ENCODE measurements around the gene DNMT1.
"Not testable (repeated sequence)": the region's sequence is repeated elsewhere in the genome, so short reads cannot be mapped to it uniquely, and the experiment has no call there.

The DNMT1 gene

DNA sequence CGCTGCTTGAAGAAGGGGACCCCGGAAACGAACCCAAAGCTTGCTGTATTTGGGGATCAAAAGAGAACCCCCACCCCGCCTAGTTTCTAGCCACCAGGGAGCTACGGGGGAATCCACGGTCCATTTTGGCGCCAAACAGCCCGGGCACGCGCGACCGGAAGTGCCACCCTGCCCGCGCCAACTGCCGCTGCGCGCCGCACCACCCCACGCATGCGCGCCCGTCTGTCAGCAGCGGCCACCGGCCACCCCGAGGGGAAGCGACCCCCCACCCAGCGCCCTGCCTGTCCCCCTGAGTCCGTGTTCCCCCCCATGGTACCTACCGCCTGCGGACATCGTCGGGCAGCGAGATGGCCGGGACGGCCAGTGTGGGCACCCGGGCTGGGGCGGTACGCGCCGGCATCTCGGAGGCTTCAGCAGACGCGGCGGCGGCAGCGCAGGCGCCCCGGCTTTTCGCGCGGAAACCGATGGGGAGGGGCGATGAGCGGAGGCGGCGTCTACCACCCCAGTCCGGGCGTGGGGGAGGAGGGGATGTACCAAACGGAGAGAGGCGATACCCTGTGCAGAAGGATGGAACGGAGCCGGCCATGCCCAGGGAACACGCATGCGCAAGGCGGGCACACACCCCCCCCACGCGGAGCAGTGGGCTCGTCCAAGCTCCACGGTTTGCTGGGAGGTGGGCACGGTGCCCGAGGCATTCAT is at the start of gene DNMT1:
Gene DNMT1 (minus strand): TSS at position 454 of the 699 bp plus-strand sequence. CDS start 54 bp downstream, at position 400.
- peak; percentile 100 for DNase-seq (ENCODE audit: low spot score)

DNA sequence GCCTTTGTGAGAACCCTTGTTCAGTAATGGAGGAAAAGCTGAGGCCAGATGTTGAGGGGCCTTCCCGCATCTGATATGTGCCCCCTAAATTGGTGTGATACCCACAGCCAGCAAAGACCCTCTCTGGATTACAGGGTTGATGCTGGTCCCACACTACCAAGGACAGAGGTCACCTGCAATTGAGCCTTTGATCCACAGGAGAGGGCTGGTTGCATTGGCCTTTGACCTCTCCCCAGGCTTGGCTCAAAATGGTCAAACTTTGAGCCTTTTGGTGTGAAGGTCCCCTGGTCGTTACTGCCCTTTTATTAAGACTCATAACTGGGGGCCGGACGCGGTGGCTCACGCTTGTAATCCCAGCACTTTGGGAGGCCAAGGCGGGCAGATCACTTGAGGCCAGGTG is 48.9 kb upstream of the DNMT1 start:
- DNase-seq (ENCODE audit: low spot score), result no peak

DNA sequence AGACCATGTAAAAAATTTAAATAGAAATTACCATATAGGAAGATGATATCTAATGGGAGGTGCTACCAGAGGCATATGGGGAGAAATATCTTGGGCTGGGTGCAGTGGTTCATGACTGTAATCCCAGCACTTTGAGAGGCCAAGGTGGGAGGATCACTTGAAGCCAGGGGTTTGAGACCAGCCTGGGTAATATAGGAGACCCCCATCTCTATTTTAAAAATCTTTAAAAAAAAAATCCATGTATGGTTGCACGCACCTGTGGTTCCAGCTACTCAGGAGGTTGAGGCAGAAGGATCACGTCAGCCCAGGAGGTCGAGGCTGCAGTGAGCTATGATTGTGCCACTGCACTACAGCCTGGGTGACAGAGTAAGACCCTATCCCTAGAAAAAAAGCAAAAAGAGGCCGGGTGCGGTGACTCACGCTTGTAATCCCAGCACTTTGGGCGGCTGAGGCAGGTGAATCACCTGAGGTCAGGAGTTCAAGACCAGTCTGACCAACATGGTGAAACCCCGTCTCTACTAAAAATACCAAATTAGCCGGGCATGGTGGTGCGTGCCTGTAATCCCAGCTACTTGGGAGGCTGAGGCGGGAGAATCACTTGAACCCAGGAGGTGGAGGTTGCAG is 47.2 kb upstream of the DNMT1 start:
- DNase-seq (ENCODE audit: low spot score), result not testable (repeated sequence)

DNA sequence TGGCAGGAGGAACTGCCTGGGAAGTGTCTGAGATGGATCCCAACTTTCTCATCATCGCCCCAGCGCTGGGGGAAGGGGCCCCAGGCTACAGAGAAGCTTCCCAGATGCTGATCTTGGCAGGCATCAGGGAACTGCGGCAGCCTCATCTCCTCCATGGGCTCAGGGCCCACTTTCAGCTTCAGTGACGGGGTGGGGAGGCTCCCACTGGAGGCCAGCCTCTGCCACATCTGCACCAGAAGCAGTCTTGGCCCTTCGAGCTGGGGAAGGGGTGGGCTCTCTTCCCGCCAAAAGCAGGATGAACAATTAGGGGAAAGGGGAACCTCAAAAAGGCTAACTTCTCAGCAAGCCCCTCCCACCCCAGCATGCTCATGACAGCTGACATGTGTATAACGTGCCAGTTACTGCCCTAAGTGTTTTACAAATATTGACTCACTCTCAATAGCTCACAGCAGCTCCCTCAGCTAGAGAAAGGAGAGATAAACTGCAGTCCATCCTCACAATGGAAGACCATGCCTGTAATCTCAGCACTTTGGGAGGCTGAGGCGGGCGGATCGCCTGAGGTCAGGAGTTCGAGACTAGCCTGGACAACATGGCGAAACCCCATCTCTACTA is 43.5 kb upstream of the DNMT1 start:
- DNase-seq (ENCODE audit: low spot score), result no peak

DNA sequence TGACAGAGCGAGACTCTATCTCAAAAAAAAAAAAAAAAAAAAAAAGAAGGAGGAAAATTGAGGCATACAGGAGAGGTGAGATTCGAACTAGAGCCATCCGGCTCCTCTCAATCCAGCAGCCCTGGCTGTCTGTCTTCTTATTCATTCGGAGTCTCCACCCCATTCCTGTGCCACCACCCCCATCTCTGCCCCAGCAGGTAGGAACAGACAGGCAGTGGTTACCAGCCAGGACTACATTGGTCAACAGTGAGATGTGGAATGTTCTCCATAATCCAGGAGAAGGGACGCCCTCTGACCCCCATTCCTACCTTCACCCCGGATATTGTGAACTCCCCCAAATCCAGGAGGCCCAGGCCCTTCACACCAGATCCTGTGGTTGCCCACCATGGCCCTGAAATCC is 42.9 kb upstream of the DNMT1 start:
- DNase-seq (ENCODE audit: low spot score), result no peak

DNA sequence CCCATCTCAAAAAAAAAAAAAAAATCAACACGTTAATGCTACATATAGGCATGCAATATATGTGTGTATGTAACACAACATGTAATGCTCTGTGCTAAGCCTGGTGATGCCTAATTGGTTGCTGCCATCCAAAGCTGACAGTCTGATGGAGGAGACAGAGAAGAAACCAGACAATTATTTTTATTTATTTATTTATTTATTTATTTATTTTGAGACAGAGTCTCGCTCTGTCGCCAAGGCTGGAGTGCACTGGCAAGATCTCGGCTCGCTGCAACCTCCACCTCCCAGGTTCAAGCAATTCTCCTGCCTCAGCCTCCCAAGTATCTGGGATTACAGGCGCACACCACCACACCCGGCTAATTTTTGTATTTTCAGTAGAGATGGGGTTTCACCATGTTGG is 40.7 kb upstream of the DNMT1 start:
- DNase-seq (ENCODE audit: low spot score), result not testable (repeated sequence)

DNA sequence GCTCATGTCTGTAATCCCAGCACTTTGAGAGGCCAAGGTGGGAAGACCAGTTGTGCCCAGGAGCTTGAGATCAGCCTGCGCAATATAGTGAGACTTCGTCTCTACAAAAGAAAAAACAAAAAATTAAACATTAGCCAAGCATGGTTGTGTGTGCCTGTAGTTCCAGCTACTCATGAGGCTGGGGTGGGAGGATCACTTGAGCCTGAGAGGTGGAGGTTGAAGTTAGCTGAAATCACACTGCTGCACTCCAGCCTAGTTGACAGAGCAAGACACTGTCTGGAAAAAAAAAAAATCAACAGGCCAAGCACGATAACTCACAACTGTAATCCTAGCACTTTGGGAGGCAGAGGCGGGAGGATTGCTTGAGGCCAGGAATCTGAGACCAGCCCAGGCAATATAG is 40.2 kb upstream of the DNMT1 start:
- no peak for DNase-seq (ENCODE audit: low spot score)

DNA sequence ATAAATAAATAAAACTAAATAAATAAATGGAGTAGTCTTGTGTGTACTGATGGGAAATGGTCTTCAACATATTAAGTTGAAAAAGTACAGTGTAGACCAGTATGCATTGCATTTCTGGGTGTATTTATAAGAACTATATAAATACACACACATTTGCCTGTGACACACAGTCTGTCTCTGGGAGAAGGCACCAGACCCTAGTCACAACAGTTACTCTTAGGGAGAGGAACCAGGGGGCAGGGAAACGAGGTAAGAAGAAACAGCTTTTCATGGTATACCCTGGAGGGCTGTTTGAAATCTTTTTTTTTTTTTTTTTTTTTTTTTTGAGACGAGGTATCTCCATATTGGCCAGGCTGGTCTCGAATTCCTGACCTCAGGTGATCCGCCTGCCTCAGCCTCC is 39.2 kb upstream of the DNMT1 start:
- no peak for DNase-seq (ENCODE audit: low spot score)

DNA sequence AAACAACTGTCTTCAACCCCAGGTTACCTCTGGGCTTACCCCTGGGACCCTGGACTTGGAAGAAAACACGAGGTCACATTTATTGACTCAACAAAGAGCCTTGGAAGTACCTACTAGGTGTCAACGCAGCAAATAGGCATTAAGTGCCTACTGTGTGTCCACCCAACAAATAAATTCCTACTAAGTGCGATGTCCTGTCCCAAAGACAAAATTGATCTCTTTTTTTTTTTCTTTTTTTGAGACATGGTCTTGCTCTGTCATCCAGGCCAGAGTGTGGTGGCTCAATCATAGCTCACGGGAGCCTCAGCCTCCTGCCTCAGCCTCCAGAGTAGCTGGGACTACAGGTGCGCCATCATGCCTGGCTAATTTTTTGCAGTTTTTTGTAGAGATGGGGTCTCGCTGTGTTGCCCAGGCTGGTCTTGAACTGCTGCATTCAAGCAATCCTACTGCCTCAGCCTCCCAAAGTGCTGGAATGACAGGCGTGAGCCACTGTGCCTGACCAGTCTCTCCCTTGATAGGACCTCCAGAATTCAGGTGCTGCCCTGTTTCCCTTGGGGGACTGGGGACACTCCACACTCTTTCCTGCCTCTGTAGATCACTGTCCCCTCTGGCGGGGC is 37.0 kb upstream of the DNMT1 start:
- DNase-seq (ENCODE audit: low spot score), result no peak

DNA sequence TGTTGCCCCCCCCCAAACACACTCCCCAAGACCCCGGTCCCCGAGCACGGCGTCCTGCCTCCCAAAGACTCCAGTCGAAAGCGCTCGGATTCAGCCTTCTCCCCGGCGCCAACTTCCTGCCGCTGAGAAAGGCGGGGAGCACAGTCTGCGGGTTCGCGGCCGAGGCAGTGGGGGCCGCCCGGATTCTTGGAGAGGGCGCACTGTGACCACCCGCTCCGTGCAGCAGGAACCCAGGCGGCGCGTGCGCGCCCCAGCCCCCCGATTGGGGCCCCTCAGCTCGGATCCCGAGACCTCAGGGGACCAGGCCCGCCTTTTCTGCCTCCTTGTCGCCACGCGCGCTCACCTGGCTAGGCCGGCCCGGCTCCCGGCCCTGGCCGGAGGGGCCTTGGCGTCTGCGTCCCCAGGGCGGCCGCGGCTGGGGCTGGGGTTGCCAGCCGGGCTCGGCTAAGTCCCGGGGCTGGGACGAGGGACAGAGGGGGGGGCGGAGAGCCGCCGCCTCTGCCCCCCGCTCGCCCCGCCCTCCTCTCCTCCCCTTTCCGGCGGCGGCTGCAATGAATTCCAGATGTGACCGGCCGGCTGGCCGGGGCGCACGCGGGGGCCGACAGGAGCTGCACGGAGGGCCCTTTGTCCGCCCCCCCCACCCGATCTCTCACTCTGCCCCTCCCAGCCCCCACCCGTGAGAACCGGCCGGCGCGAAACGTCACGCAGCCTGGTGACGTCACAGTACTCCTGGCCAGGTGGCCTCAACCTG is 36.3 kb upstream of the DNMT1 start, which contains the start of gene S1PR2:
Gene S1PR2 (minus strand): TSS at position 471 of the 751 bp plus-strand sequence. CDS start 6,426 bp downstream, outside the sequence.
- peak; percentile 93 for DNase-seq (ENCODE audit: low spot score)

DNA sequence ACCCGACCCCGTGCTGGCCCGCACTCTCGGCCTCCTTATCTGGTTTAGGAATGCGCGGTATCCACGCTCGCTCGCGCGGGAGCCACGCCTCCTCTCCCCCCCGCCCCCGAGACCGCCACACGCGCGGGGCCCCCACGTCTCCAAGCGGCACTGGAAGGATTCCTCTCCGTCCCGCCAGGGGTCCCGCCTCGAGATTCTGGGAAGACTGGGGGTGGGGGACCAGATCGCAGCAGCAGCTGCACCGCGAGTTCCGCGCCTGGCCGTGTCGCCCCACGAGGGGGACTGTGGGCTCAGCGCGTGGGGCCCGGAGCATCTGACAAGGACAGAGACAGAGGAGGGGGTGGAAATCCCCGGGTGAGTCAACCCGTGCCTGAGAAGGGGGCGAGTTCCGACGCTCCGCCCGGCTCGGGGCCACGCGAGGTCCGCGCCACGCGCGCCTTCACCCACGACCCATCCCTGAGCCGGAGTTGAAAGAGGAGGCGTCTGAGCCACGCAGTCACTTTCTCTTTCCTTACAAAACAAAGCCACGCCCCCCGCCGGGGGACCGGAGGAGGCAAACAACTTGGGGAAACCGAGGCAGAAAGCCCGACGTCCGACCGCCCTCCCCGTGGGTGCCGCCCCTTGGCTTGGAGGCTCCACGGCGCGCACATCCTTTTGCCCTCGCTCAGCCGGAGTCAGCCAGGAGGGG is 35.6 kb upstream of the DNMT1 start:
- no peak for DNase-seq (ENCODE audit: low spot score)

DNA sequence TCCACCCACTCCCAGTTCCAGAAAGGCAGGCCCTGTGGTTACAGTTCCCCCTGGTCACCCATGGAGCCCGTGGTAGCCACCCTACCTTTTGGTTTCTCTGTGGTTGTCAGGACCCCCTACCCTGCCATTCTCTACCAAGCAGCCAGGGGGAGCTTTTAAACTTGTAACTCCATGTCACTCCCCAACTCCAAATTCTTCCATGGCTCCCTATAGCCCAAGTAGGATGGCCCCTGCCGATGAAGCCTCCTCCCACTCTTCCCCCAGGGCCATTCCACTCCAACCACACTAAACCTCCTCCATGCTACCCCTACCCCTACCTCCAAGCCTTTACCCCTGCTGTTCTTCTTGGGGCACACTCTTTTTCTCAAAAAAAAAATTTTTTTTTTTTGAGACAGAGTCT is 34.2 kb upstream of the DNMT1 start:
- DNase-seq (ENCODE audit: low spot score), result peak; percentile 46

DNA sequence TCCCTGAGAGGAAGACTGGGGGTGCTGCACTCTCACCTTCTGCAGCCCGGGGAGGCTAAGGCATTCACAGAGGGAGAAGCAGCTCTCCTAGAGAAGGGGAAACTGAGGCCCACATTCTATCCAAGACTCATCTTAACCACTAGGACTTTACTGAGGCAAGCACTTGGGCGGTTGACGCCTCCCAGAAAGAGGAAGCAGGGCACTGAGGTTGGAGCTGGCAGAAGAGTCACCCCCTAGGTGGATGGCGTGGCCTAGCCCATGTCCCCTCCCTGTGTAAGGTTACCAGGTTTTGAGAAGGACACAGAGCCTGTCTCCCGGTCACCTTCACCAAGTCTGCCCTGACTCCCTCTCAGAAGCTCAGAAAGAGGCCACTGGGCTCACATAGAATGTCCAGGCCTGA is 33.6 kb upstream of the DNMT1 start:
- no peak for DNase-seq (ENCODE audit: low spot score)

DNA sequence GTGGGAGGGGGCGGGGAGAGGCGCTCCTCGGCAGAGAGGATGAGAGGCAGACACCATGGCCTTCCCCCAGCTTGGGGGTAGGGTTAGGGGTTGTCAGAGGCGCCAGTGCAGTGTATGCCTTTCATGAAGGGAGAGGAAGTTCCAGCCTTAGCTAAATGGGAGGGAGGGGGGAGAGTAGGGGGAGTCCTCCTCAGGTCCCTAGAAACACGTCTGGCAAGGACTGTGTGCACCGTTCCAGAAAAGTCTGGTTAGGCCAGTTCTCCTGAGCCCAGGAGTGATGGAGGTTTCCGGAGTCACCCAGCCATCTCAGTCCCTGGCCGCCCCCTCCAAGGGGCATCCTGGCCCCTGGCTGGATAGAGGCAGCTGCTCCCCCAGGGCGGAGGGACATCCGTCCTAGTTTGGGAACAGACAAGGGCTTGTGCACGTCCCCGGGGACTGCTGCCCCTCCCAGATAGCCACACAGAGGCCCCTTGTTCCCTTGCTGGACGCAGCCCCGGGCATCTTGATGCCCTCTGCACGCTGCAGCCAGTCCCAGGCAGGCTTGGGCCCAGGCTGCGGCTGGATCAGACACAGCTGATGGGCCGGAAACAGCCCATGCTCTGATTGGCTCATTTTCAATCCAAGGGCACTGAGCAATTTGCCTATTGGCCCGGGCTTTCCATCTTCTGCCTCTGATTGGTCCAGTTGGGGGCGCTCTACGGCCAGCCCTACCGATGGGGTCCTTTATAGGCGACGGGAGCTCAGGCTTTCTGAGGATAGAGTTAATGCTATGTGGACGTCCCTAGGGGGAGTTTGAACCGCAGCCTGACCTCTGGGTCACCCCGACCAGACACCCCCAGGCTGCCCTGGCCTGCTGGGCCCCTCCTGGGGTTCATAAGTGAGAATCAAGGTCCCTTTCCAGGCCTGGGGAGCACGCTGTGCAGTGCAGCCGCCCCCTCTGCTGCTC is 32.5 kb upstream of the DNMT1 start:
- DNase-seq (ENCODE audit: low spot score), result peak; percentile 54

DNA sequence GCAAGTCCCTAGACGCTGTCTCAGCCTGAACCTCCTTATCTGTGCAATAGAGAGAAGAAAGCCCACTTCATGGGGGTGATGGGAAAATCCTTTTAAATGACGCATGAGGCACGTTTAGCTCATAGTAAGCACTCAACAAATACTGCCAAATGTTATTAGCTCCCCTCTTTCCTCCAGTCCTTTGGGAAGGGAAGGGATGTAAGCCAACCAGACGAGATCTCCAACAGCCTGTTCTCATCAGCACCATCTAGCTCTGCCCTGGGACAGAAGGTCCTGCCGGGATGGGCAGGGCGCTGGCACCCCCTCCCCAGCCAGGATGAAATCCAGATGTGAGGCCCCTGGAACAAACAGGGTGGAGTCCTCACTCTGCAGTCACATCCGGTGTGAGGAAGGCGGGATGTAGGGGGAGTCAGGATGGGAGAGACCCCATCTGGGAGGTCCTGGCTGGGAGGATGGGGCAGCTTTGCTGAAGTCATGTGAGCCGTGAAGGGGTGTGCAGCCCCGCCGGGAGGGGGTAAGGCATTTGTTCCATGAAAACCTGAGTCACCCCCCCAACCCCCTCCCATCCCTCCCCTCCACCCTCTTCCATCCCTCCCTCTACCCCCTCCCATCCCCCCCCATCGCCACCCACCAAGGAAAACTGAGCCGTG is 31.7 kb upstream of the DNMT1 start:
- peak; percentile 37 for DNase-seq (ENCODE audit: low spot score)

DNA sequence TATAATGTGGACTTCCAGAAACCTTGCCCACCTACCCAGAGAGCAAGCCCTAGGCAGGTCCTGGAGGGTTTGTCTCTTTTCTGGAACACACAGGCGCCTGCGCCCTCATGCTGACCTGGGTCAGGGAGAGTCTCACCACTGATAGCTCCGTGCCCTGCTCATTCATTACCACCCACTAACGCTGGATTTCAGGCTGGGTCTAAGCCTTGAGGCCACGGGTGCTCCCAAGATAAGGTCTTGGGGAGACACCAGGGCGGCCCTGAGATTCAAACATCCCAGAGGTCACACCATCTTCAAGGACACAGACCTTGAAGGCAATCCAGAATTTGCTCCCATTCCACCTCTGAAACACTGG is 31.2 kb upstream of the DNMT1 start:
- DNase-seq (ENCODE audit: low spot score), result no peak

DNA sequence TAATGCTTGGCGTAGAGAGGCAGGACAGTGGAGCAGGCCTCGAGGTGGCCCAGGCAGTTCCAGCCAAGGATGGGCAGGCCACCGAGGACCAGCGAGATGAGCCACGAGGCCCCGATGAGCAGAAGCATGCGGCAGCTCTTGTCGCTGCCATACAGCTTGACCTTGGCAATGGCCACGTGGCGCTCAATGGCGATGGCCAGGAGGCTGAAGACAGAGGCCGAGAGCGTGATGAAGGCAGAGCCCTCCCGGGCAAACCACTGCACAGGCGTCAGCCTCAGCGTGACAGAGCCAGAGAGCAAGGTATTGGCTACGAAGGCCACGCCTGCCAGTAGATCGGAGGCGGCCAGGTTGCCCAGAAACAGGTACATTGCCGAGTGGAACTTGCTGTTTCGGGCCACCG is 29.6 kb upstream of the DNMT1 start:
- no peak for DNase-seq (ENCODE audit: low spot score)

DNA sequence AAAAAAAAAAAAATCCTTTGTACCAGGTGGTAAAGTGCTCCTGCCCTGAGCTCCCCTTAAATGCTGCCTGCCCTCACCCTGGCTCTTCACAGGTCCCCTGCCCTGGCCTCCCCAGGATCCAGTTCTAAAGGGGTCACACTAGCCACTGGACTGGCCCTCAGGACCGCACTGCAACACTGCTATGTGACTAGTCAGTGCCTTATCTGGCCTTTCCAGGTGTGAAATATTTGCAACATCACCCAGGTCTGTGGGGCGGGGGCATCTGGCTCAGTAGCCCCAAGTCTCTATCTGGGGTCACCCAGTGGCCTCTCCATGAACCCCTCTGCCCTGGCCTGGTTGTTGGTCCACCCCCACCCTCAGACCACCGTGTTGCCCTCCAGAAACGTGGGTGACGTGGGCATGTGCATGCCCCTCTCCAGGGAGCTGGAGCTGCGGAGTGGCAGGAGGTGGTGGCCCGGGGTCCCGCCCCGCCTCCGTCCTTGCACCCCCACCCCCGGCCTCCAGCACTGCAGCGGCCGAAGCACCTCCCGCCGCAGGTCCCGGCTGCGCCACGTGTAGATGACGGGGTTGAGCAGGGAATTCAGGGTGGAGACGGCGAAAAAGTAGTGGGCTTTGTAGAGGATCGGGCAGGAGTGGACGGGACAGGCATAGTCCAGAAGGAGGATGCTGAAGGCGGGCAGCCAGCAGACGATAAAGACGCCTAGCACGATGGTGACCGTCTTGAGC is 28.9 kb upstream of the DNMT1 start:
- no peak for DNase-seq (ENCODE audit: low spot score)

DNA sequence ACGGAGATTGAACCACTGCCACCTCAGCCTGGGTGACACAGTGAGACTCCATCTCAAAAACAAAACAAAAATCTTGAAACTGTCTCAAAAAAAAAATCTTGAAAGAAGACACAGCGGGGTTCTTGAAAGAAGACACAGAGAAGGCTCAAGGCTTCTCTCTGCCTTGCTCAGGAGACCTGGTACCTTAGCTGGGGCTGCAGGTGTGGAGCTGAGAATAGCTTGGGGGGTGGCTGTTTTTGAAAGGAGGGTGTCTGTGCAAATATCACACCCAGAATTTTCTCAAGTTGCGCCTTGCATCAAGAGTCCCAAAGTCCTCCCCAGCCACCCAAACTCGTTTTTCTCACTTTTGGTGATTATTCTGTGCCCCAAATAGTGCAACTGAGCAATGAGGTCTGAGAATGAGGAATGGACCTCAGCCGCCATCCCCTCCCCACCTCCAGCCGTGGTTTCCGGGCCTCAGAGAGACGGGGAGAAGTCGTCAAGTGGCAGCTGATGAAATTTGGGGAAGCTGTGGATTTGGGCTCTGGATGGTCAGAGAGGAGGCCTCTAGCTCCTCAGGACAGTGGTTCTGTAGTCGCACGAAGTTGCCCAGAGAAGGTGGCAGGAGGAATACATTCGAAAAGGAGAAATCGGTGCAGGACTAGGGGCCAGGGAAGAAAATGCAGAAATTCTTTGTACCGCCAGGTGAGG is 27.6 kb upstream of the DNMT1 start:
- no peak for DNase-seq (ENCODE audit: low spot score)
